Measurements from ENCODE around the gene DYNLT4. TPM values are rescaled to one million over a fixed set of nuclear protein-coding genes. Genes with fewer than 3 reads are reported as not detected.

Gene DYNLT4
- total and polyA plus RNA-seq, 2 of the 8 experiments (the other 6 are each of a cell fraction or from before 2014, with no cell fraction given) = 0.29 TPM; not detected in 1

DNA sequence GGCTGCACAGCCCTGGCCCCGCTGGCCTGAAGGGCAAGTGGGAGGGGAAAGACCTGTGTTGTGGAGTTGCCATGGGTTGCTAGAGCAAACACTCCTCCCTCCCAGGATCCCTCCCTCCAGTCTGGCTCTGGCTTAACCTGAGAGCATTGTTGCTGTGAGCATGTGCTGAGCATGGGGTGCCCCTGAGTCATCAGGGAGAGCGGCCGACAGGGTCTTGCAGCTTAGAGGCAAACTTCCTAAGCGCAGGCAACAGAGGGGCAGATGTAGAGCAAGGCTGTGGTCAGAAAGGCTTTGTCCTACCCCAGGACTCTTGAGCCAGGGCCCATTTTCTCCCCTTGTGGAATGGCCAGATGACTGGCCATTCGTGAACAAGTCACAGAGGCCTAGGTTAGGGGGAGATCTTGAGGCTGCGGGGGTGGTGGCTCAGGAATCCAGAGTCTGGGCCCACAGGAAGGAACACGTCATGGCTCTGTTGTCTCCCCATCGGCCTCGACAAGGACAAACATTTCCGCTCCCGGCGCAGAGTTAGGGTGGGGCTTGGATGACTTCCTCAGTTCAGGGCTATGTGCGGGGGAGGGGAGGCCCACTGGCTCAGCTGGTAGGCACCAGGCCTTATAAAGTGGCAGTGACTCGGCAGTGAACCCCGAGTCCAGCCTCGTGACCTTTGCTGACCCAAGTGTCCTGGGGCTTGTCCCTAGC is 362 bp upstream of the DYNLT4 start (continued):
- TF ChIP-seq, protein P1, sequence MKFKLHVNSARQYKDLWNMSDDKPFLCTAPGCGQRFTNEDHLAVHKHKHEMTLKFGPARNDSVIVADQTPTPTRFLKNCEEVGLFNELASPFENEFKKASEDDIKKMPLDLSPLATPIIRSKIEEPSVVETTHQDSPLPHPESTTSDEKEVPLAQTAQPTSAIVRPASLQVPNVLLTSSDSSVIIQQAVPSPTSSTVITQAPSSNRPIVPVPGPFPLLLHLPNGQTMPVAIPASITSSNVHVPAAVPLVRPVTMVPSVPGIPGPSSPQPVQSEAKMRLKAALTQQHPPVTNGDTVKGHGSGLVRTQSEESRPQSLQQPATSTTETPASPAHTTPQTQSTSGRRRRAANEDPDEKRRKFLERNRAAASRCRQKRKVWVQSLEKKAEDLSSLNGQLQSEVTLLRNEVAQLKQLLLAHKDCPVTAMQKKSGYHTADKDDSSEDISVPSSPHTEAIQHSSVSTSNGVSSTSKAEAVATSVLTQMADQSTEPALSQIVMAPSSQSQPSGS (IDR thresholded peaks at IDR 0.05; ENCODE audit: low read length) = peak; percentile 38
- TF ChIP-seq POLR2A (IDR thresholded peaks at IDR 0.05; ENCODE audit: control extremely low read depth in 1 of 2, low read depth in 2 of 2, low read length in 2 of 2) (peak in 1 of 2 experiments; percentile 80; a peak in 2 of 3 replicates), KDM1A (IDR thresholded peaks at IDR 0.05; ENCODE audit: borderline replicate concordance, low read length) (no peak), CTBP2 (IDR thresholded peaks at IDR 0.05; ENCODE audit: borderline replicate concordance, insufficient read depth, insufficient read length, low read length) (peak; percentile 55), JUND (IDR thresholded peaks at IDR 0.05; ENCODE audit: low read length) (peak; percentile 73; the same call in 1 of the 2 replicates), GTF2F1 (IDR thresholded peaks at IDR 0.05; ENCODE audit: borderline replicate concordance, low read depth, low read length) (no peak), ASH2L (IDR thresholded peaks at IDR 0.05; ENCODE audit: low read length) (peak; percentile 61), TEAD4 (IDR thresholded peaks at IDR 0.05; ENCODE audit: low read depth, low read length) (peak; percentile 38; the same call in 1 of the 2 replicates)
- TF ChIP-seq, protein P2, sequence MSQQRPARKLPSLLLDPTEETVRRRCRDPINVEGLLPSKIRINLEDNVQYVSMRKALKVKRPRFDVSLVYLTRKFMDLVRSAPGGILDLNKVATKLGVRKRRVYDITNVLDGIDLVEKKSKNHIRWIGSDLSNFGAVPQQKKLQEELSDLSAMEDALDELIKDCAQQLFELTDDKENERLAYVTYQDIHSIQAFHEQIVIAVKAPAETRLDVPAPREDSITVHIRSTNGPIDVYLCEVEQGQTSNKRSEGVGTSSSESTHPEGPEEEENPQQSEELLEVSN (IDR thresholded peaks at IDR 0.05) = peak; percentile 87
